ENCODE measurements around the gene RNU1-1. TPM values are rescaled to one million over a fixed set of nuclear protein-coding genes. Genes with fewer than 3 reads are reported as not detected.
"Not testable (repeated sequence)": the region's sequence is repeated elsewhere in the genome, so short reads cannot be mapped to it uniquely, and the experiment has no call there.

The RNU1-1 gene
- total RNA-seq, 1 experiment from 2014 or later = under 0.01 TPM

- not testable (repeated sequence) for DNase-seq (ENCODE audit: low spot score)
Measured at GRCh38 chr1:16521679-16522078, 7.6 kb upstream of the RNU1-1 start.

- DNase-seq (ENCODE audit: low spot score) = no peak
Measured at GRCh38 chr1:16521288-16521583, 7.2 kb upstream of the RNU1-1 start.

- DNase-seq (ENCODE audit: low spot score) = not testable (repeated sequence)
Measured at GRCh38 chr1:16520435-16521287, 6.6 kb upstream of the RNU1-1 start.

DNA sequence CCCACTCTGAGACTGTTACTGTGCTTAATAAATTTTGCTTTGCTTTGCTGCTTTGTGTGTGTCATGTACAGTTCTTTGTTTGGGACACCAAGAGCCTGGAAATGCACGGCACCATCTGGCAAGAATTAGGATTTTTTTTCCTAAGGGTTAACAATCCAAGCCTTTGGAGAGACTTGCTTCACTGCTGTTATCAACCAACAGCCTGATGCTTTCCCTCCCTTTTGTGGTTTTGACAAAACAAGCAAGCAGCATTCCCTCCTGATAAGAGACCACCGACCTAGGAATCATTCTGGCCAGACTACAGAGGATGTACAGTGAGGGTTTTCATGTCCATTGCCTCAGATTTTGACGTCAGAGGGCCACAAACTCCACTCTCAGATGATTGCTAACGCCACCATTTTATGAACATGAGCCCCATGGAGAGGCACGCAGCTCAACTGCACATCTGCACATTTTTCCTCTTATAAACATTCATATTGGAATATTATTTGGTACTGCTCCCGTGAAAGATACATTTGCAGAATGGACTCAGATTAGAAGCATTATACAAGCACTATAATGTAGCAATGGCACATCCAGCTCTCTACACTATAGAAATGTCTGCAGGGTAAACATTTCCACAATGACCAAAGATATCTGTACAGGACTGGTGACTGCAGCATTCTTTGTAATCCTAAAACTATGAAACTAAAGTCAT, 5.3 kb upstream of the RNU1-1 start:
- DNase-seq (ENCODE audit: low spot score) = not testable (repeated sequence)

DNA sequence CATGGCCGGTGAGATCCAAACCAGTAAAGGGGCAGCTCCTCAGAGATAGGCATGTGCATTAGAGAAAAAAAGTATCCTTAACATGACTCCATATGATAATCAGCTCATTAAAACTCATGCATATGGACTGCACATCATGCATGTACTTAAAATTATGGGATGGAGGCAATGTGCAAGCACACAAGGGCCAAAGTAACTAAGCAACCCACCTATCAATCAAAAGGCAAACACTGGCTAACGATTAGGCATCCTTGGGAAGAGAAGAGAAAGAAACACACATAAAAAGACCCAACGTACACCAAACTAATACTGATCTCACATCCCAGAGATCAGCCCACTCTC, 4.8 kb upstream of the RNU1-1 start:
- not testable (repeated sequence) for DNase-seq (ENCODE audit: low spot score)

DNA sequence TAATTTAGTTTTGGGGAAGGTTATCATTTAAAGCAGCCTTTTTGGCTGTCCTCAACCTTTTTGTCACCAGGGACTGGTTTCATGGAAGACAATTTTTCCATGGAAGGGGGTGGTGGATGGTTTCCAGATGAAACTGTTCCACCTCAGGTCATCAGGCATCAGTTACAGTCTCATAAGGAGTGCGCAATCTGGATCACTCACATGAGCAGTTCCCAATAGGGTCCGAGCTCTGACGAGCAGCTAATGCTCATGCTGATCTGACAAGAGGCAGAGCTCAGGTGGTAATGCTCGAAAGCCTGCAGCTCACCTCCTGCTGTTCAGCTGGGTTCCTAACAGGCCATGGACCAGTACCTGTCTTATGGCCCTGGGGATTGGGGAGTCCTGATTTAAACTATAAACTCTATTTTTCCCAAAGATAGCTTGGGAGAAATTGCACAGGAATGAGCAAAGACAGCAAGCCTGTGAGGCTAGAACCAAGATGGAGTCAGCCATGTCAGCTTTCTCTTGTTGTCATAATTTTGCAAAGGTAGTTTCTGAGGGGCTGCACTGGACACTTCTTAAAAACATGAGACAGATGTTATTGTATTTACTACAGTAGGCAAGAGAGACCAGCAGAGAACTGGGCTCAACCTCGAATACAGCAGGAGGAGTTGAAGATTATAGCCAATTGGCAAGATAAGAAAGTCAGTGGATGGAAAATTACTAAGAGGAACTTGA, 2.8 kb upstream of the RNU1-1 start:
- not testable (repeated sequence) for DNase-seq (ENCODE audit: low spot score)

- DNase-seq (ENCODE audit: low spot score) = peak; percentile 87
Measured at GRCh38 chr1:16513412-16514106, 526 bp downstream of the RNU1-1 start.

- DNase-seq (ENCODE audit: low spot score) = peak; percentile 27
Measured at GRCh38 chr1:16512624-16513411, 1.3 kb downstream of the RNU1-1 start.

DNA sequence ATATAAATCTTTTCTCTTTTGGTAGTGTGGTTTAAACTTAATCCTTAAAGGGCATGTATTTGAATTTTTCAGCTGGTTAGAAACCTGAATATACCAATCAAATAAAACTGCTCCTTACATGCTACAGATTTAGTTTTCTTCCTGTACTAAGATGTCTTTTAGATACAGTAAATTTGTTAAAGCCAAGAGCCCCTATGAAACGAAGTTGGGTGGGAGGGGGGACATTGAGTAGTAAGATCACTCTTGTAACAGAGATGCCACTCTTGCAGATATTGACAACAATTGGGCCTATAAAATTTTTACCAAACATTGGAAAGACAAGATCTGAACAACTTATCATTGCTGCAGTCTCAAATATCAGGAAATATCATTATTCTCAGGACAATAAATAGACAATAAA, 2.2 kb downstream of the RNU1-1 start:
- DNase-seq (ENCODE audit: low spot score) = not testable (repeated sequence)

- DNase-seq (ENCODE audit: low spot score) = peak; percentile 27
Measured at GRCh38 chr1:16508861-16509445, 5.1 kb downstream of the RNU1-1 start.

GRCh38 chr1:16506364-16507136, 7.5 kb downstream of the RNU1-1 start:
- not testable (repeated sequence) for DNase-seq (ENCODE audit: low spot score)

- not testable (repeated sequence) for DNase-seq (ENCODE audit: low spot score)
Measured at GRCh38 chr1:16505870-16506269, 8.2 kb downstream of the RNU1-1 start.

DNA sequence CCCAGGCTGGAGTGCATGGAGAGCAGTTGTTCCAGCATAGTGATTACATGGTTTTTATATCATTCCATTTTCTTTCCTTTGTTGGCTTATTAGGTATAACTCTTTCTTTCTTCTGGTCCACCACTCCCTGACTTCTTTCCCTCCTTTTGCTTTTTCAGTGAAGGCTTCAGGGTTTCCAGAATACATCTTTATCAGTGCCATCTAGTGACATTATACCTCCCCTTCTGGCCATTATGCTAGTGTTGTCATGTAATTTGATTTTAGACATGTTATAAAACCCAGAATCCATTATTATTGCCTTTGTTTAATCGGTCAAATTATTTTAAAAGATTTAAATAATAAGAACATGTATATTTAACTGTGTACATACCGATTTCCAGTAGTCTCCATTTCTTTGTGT, 10.6 kb downstream of the RNU1-1 start:
- DNase-seq (ENCODE audit: low spot score) = no peak

GRCh38 chr1:16501446-16501845, 12.6 kb downstream of the RNU1-1 start:
- DNase-seq (ENCODE audit: low spot score) = not testable (repeated sequence)

DNA sequence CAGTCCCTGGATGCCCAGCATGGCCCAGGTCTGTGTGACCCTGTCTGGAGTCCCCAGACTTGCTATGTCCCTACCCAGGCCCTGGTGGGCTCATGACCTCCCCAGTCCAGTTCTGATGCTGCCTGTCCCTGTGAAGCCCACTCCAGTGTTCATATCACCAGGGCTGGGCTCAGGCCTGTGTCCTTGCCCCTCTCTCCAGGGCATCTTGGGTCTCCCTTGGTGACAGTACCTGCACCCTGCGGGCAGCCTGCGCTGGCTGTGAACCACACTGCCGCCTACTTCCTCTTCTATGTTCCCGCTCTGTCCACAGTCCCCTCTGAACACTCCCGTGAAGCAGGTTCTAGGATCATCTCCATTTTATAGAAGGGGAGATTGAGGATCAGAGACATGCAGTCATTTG, 13.1 kb downstream of the RNU1-1 start:
- not testable (repeated sequence) for DNase-seq (ENCODE audit: low spot score)

GRCh38 chr1:16500466-16500865, 13.6 kb downstream of the RNU1-1 start:
- not testable (repeated sequence) for DNase-seq (ENCODE audit: low spot score)

- peak; percentile 52 for DNase-seq (ENCODE audit: low spot score)
Measured at GRCh38 chr1:16498573-16499413, 15.3 kb downstream of the RNU1-1 start.

DNA sequence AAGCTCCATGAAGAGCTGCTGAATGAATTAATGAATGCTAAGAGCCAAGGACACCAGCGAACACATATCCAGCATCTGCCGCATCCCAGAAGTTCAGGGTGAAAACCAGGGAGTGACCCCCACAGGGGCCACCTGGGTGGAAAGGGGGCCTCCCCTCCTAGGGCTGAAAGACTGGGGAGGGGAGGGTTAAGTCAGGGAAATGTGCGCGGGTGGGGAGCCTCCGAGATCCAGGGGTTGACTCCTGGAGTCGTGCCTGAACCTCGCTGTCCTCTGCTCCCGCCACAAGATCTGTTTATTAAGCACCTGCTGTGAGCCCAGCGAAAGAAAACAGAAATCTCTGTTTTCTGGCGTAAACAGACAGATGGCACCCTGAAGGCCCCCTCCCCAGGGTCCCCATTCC, 16.0 kb downstream of the RNU1-1 start:
- DNase-seq (ENCODE audit: low spot score) = not testable (repeated sequence)

DNA sequence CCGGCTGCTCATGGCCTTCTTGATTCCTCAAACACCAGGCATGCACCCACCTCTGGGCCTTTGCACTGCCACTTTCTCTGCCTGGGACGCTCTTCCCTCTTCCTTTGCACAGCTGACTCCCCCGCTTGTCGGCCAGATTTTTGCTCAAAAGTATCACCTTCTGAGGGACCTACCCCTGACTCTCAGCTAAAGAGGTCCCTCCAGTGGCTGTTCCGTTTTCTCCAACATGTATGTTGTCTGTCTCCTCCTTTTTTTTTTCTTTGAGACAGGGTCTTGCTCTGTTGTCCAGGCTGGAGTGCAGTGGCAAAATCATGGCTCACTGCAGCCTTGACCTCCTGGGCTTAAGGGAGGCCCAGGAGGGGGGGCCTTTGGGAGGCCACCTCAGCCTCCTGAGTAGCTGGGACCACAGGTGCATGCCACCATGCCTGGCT, 16.6 kb downstream of the RNU1-1 start:
- not testable (repeated sequence) for DNase-seq (ENCODE audit: low spot score)
